Stimulated activated CD8-positive, alpha-beta memory T cell treated with anti-CD3 and anti-CD28 coated beads, Interleukin-4, amount 100 ng/mL, for 4 hours (primary cell): ENCODE measurements around the gene ZNG1A.
"Not testable (repeated sequence)": the region's sequence is repeated elsewhere in the genome, so short reads cannot be mapped to it uniquely, and the experiment has no call there.

Experiments used
- DNase-seq, 2 donors: peaks; one replicate each; pipeline ENCODE4 v3.0.0-alpha.2; 2020; ENCODE audit warnings: low read depth in 2 of 2, low spot score in 1 of 2

ZNG1A gene

GRCh38 chr9:178140-178825 is 573 bp downstream of the ZNG1A start:
- DNase-seq = peak in 1 of 2 donors; percentile 5

GRCh38 chr9:169757-170156 is 9.1 kb downstream of the ZNG1A start:
- DNase-seq = not testable (repeated sequence)

- DNase-seq = not testable (repeated sequence)
These were observed 19.0 kb downstream of the ZNG1A start for GRCh38 chr9:159871-160270.

DNA sequence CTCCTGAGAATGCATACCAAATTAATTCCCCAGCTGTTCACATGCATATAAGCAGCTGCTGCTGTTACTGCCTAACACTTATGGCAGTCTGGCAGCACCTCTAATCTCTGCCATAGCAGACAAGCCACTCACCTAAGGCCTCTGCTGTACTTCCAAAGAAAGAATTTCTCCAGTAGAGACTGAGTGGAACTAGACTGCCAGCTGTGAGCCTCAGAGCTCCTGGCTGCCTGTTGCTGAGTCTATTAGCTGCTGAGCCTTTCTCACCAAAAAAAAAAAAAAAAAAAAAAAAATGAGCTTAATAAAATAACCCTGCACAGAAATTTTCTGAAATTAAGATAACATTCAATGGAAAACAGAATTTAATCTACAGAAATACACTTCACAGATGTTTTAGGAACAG is 27.7 kb downstream of the ZNG1A start:
- not testable (repeated sequence) for DNase-seq

DNA sequence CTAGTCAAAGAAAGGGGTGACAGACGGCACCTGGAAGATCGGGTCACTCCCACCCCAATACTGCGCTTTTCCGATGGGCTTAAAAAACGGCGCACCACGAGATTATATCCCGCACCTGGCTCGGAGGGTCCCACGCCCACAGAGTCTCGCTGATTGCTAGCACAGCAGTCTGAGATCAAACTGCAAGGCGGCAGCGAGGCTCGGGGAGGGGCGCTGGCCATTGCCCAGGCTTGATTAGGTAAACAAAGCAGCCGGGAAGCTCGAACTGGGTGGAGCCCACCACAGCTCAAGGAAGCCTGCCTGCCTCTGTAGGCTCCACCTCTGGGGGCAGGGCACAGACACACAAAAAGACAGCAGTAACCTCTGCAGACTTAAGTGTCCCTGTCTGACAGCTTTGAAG is 39.0 kb downstream of the ZNG1A start:
- not testable (repeated sequence) for DNase-seq

- DNase-seq = not testable (repeated sequence)
These were observed 60.8 kb downstream of the ZNG1A start, which contains the start of gene FOXD4 for GRCh38 chr9:117995-118467. Gene FOXD4, minus strand, starts transcription at chr9:118417. Its CDS starts 298 bp downstream, at chr9:118119.

- not testable (repeated sequence) for DNase-seq
These were observed 61.5 kb downstream of the ZNG1A start for GRCh38 chr9:117144-117994.

- DNase-seq = not testable (repeated sequence)
These were observed 62.4 kb downstream of the ZNG1A start for GRCh38 chr9:116239-117077.

GRCh38 chr9:115118-115451 is 63.8 kb downstream of the ZNG1A start:
- not testable (repeated sequence) for DNase-seq

GRCh38 chr9:114267-115117 is 64.4 kb downstream of the ZNG1A start:
- DNase-seq = not testable (repeated sequence)

DNA sequence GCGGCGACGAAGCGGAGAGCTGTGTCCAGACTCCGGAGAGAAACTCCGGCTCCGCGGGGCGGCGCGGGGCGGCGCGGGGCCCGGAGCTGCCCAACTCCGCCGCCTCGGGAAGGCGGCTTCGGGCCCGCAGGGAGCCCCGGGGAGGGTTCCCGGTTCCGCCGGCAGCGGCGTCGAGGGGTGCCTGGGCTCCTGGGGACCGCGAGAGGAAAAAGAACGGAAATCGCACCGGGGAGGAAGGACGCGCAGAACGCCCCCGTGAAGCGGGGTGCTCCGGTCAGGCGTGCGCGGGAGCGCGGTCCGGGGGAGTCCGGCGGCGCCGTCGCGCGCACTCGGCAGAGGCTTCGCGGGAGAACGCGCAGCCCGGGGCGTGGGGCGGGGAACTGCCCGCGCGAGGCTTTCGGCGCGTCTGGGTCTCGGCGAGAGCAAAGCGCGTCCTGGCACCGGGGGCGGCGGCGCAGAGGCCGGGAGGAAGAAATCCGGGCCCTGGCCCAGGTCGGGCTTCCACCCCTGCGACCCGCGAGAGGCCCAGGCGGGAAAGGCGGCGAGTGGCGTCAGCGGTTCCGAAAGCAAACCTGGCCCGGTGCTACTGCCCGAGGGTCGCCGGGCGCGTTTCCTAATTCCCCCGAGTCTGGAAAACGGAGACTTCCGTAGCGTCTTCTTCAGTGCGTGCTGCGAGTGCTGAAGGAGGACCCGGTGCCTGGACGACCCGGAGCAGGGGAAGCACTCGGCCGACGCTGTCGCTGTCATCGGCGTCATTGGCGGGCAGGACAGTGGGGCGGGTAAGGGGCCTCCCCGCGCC is 65.2 kb downstream of the ZNG1A start:
- DNase-seq = not testable (repeated sequence)

- not testable (repeated sequence) for DNase-seq
These were observed 66.0 kb downstream of the ZNG1A start for GRCh38 chr9:112589-113467.

GRCh38 chr9:110672-111071 is 68.2 kb downstream of the ZNG1A start:
- not testable (repeated sequence) for DNase-seq

GRCh38 chr9:109540-109939 is 69.3 kb downstream of the ZNG1A start:
- DNase-seq = not testable (repeated sequence)

DNA sequence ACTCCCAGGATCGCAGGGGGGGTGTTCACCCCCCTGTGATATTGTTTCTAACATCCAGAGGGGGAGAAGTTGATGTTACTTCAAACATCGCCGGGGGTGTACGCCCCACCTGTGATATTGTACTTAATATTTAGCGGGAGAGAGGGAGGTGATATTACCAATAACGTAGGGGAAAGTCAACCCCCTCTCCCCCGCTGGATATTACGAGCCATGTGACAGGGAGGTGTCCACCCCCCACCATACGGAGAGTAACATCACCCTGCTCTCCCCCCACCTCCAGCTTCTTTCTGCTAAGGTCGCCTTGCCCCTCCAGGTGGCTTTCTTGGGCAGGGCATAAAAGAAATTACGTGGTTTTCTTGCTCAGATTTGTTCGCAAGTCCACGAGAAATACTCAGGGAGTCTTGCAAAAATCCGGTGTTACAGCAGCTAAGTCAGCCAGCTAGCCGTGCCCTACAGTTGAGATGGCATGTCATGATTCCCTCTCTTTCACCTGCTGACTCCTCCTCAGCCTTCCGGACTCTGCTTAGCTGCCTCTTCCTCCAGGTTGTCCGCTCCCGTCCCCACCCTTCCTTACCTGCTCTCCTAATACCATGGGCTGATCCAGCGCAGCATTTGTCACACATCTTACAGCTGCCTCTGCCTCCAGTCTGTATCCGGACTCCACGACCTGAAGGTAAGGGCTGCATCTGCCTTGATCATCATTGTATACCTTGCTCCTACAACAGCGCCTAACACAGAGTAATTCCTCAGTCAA is 69.9 kb downstream of the ZNG1A start:
- not testable (repeated sequence) for DNase-seq

GRCh38 chr9:105991-106390 is 72.9 kb downstream of the ZNG1A start:
- not testable (repeated sequence) for DNase-seq

DNA sequence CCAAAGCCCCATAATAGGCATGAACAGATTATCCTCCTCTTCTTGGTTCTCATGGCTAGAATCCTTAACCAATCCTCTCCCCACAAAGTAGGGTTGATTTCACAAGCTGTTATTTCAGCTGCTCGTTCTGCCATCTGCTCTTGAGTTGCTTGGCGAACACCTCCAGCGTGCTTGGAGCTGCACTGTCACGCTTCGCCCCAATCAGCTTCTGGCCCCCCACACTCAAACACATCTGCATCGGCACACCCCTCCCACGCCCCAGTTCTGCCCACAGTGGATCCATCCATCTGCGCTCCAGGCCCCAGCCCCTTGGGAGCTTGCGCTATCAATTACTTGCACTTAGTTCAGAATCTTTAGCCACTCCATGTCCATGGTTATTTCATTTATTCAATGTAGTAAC is 78.4 kb downstream of the ZNG1A start:
- not testable (repeated sequence) for DNase-seq

DNA sequence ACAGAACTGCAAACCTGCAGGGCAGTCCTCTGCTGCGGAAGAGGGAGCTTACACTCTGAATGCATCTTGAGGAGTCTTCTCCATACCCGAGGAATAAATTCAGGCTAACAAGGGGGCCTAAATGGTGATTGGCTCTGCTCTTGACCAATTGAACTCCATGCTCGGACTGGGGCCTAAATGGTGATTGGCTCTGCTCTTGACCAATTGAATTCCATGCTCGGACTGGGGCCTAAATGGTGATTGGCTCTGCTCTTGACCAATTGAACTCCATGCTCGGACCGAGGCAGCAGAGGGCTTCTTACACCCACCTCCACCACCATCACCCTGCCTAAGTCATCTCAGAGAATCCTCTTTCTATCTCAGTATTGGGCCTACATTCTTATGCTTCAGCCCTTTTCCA is 79.0 kb downstream of the ZNG1A start:
- not testable (repeated sequence) for DNase-seq
